SJCRH30 (cell line): ENCODE measurements around the gene CNTN6. TPM values are rescaled to one million over a fixed set of nuclear protein-coding genes. Genes with fewer than 3 reads are reported as not detected.

Source experiments
- DNase-seq, 2 experiments: peaks; one replicate each; pipeline ENCODE4 v3.0.0-alpha.2; 2015 to 2020
- H3K27ac ChIP-seq: fragments of 250-450 bp; sonication (Bioruptor Pico); 2 replicates; pipeline ENCODE4 v1.5.1; 2020; ENCODE audit warnings: mild to moderate bottlenecking, moderate library complexity
- H3K27me3 ChIP-seq: fragments of 250-450 bp; sonication (Bioruptor Pico); 2 replicates; pipeline ENCODE4 v1.5.1; 2020; ENCODE audit warnings: mild to moderate bottlenecking, moderate library complexity
- H3K36me3 ChIP-seq: fragments of 250-450 bp; sonication (Bioruptor Pico); 2 replicates; pipeline ENCODE4 v1.5.1; 2020; ENCODE audit warnings: mild to moderate bottlenecking, moderate library complexity
- H3K4me1 ChIP-seq: fragments of 250-450 bp; sonication (Bioruptor Pico); 2 replicates; pipeline ENCODE4 v1.5.1; 2020; ENCODE audit warnings: mild to moderate bottlenecking, moderate library complexity
- H3K4me3 ChIP-seq: fragments of 250-450 bp; sonication (Bioruptor Pico); 2 replicates; pipeline ENCODE4 v1.5.1; 2020; ENCODE audit warnings: mild to moderate bottlenecking, moderate library complexity
- H3K9me3 ChIP-seq: fragments of 250-450 bp; sonication (Bioruptor Pico); replicated peaks from 2 replicates; pipeline ENCODE4 v1.5.1; 2020; ENCODE audit warnings: mild to moderate bottlenecking, moderate library complexity
- total RNA-seq: library from RNA; depleted of rRNA; stranded (reverse); fragments of >200 nt; shearing (Covaris generic); gene quantifications from 2 replicates; pipeline ENCODE4 v1.2.3, GENCODE V29; 2014

CNTN6 gene
- total RNA-seq, 1 experiment from 2014 or later, result 1.1 TPM

- no peak overlapping the region for H3K4me3 ChIP-seq
- H3K27ac ChIP-seq, result no peak overlapping the region
- H3K4me1 ChIP-seq, result no peaks in the 10 kb centered on the region
- H3K27me3 ChIP-seq, result no peaks in the 10 kb centered on the region
- no peaks in the 10 kb centered on the region for H3K36me3 ChIP-seq
- DNase-seq, result no peak
- H3K9me3 ChIP-seq, result no peaks in the 10 kb centered on the region
These were observed 38.3 kb downstream of the CNTN6 start for GRCh38 chr3:1131166-1131565.

GRCh38 chr3:1135194-1135593 lies 42.4 kb downstream of the CNTN6 start:
- DNase-seq, result no peak
- Histone ChIP-seq H3K27me3 (no peaks in the 10 kb centered on the region), H3K4me3 (no peak overlapping the region), H3K27ac (no peak overlapping the region), H3K9me3 (no peaks in the 10 kb centered on the region), H3K36me3 (no peaks in the 10 kb centered on the region), H3K4me1 (no peaks in the 10 kb centered on the region)

- H3K9me3 ChIP-seq, result no peaks in the 10 kb centered on the region
- H3K27me3 ChIP-seq, result no peaks in the 10 kb centered on the region
- no peak overlapping the region for H3K4me3 ChIP-seq
- H3K27ac ChIP-seq, result no peak overlapping the region
- H3K36me3 ChIP-seq, result no peaks in the 10 kb centered on the region
- no peaks in the 10 kb centered on the region for H3K4me1 ChIP-seq
- no peak for DNase-seq
These were observed 45.2 kb downstream of the CNTN6 start for GRCh38 chr3:1138036-1138435.

- no peak overlapping the region for H3K4me3 ChIP-seq
- no peaks in the 10 kb centered on the region for H3K27me3 ChIP-seq
- no peaks in the 10 kb centered on the region for H3K4me1 ChIP-seq
- no peaks in the 10 kb centered on the region for H3K36me3 ChIP-seq
- H3K27ac ChIP-seq, result no peak overlapping the region
- no peak for DNase-seq
- H3K9me3 ChIP-seq, result no peaks in the 10 kb centered on the region
These were observed 46.2 kb downstream of the CNTN6 start for GRCh38 chr3:1139071-1139470.

GRCh38 chr3:1147326-1147725 lies 54.5 kb downstream of the CNTN6 start:
- H3K27me3 ChIP-seq, result no peaks in the 10 kb centered on the region
- no peak overlapping the region for H3K4me3 ChIP-seq
- DNase-seq, result no peak
- no peaks in the 10 kb centered on the region for H3K9me3 ChIP-seq
- no peaks in the 10 kb centered on the region for H3K4me1 ChIP-seq
- no peaks in the 10 kb centered on the region for H3K36me3 ChIP-seq
- H3K27ac ChIP-seq, result no peak overlapping the region

- H3K4me1 ChIP-seq, result no peaks in the 10 kb centered on the region
- H3K9me3 ChIP-seq, result no peaks in the 10 kb centered on the region
- DNase-seq, result no peak
- no peaks in the 10 kb centered on the region for H3K27me3 ChIP-seq
- no peaks in the 10 kb centered on the region for H3K36me3 ChIP-seq
- no peak overlapping the region for H3K4me3 ChIP-seq
- no peak overlapping the region for H3K27ac ChIP-seq
These were observed 55.0 kb downstream of the CNTN6 start for GRCh38 chr3:1147819-1148218.

GRCh38 chr3:1164101-1164500 lies 71.3 kb downstream of the CNTN6 start:
- H3K4me3 ChIP-seq, result no peak overlapping the region
- no peak for DNase-seq
- H3K9me3 ChIP-seq, result no peaks in the 10 kb centered on the region
- no peaks in the 10 kb centered on the region for H3K36me3 ChIP-seq
- no peak overlapping the region for H3K27ac ChIP-seq
- H3K4me1 ChIP-seq, result no peaks in the 10 kb centered on the region
- H3K27me3 ChIP-seq, result no peaks in the 10 kb centered on the region

GRCh38 chr3:1171320-1171719 lies 78.5 kb downstream of the CNTN6 start:
- no peak for DNase-seq
- H3K27ac ChIP-seq, result no peak overlapping the region
- no peak overlapping the region for H3K4me3 ChIP-seq
- H3K9me3 ChIP-seq, result no peaks in the 10 kb centered on the region
- no peaks in the 10 kb centered on the region for H3K4me1 ChIP-seq
- H3K36me3 ChIP-seq, result no peaks in the 10 kb centered on the region
- H3K27me3 ChIP-seq, result no peaks in the 10 kb centered on the region

- no peaks in the 10 kb centered on the region for H3K27me3 ChIP-seq
- no peaks in the 10 kb centered on the region for H3K4me1 ChIP-seq
- no peak overlapping the region for H3K27ac ChIP-seq
- H3K4me3 ChIP-seq, result no peak overlapping the region
- H3K9me3 ChIP-seq, result no peaks in the 10 kb centered on the region
- no peaks in the 10 kb centered on the region for H3K36me3 ChIP-seq
- no peak for DNase-seq
These were observed 79.8 kb downstream of the CNTN6 start for GRCh38 chr3:1172644-1173043.

- Histone ChIP-seq H3K27me3 (no peaks in the 10 kb centered on the region), H3K27ac (no peak overlapping the region), H3K4me3 (no peak overlapping the region), H3K9me3 (no peaks in the 10 kb centered on the region), H3K4me1 (no peaks in the 10 kb centered on the region), H3K36me3 (no peaks in the 10 kb centered on the region)
- DNase-seq, result no peak
These were observed 86.3 kb downstream of the CNTN6 start for GRCh38 chr3:1179146-1179545.

GRCh38 chr3:1183320-1184048 lies 90.7 kb downstream of the CNTN6 start:
- Histone ChIP-seq H3K27ac (no peak overlapping the region), H3K4me1 (no peaks in the 10 kb centered on the region), H3K36me3 (no peaks in the 10 kb centered on the region), H3K9me3 (no peaks in the 10 kb centered on the region), H3K4me3 (no peak overlapping the region), H3K27me3 (no peaks in the 10 kb centered on the region)
- DNase-seq, result no peak

GRCh38 chr3:1190569-1190968 lies 97.7 kb downstream of the CNTN6 start:
- Histone ChIP-seq H3K9me3 (no peaks in the 10 kb centered on the region), H3K4me3 (no peak overlapping the region), H3K4me1 (no peaks in the 10 kb centered on the region), H3K27me3 (no peaks in the 10 kb centered on the region), H3K27ac (no peak overlapping the region), H3K36me3 (no peaks in the 10 kb centered on the region)
- DNase-seq, result no peak

GRCh38 chr3:1191026-1191425 lies 98.2 kb downstream of the CNTN6 start:
- Histone ChIP-seq H3K4me3 (no peak overlapping the region), H3K9me3 (no peaks in the 10 kb centered on the region), H3K36me3 (no peaks in the 10 kb centered on the region), H3K27ac (no peak overlapping the region), H3K4me1 (no peaks in the 10 kb centered on the region), H3K27me3 (no peaks in the 10 kb centered on the region)
- no peak for DNase-seq

GRCh38 chr3:1195947-1196346 lies 103.1 kb downstream of the CNTN6 start:
- no peak for DNase-seq
- H3K4me1 ChIP-seq, result no peaks in the 10 kb centered on the region
- no peak overlapping the region for H3K27ac ChIP-seq
- H3K36me3 ChIP-seq, result no peaks in the 10 kb centered on the region
- H3K27me3 ChIP-seq, result no peaks in the 10 kb centered on the region
- no peak overlapping the region for H3K4me3 ChIP-seq
- H3K9me3 ChIP-seq, result no peaks in the 10 kb centered on the region

- Histone ChIP-seq H3K27me3 (no peaks in the 10 kb centered on the region), H3K27ac (no peak overlapping the region), H3K36me3 (no peaks in the 10 kb centered on the region), H3K4me1 (no peaks in the 10 kb centered on the region), H3K9me3 (no peaks in the 10 kb centered on the region), H3K4me3 (no peak overlapping the region)
- DNase-seq, result no peak
These were observed 104.2 kb downstream of the CNTN6 start for GRCh38 chr3:1197051-1197450.

- Histone ChIP-seq H3K9me3 (no peaks in the 10 kb centered on the region), H3K36me3 (no peaks in the 10 kb centered on the region), H3K4me1 (no peaks in the 10 kb centered on the region), H3K4me3 (no peak overlapping the region), H3K27ac (no peak overlapping the region), H3K27me3 (no peaks in the 10 kb centered on the region)
- DNase-seq, result no peak
These were observed 107.5 kb downstream of the CNTN6 start for GRCh38 chr3:1200371-1200770.
